HG03097 (cell line): ENCODE results near the gene GPR17.

Experiments used
- ATAC-seq: cut with Tn5 transposase; IDR thresholded peaks from one replicate; pipeline ENCODE4 v1.9.1; 2021; ENCODE audit not compliant: unreplicated experiment, low FRiP score

GPR17 gene, protein sequence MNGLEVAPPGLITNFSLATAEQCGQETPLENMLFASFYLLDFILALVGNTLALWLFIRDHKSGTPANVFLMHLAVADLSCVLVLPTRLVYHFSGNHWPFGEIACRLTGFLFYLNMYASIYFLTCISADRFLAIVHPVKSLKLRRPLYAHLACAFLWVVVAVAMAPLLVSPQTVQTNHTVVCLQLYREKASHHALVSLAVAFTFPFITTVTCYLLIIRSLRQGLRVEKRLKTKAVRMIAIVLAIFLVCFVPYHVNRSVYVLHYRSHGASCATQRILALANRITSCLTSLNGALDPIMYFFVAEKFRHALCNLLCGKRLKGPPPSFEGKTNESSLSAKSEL

GRCh38 chr2:127645395-127646291 lies at the start of gene GPR17:
Gene GPR17 (plus strand): TSS chr2:127646153. CDS start chr2:127650736, 4,583 bp downstream.
- no peak for ATAC-seq

GRCh38 chr2:127596311-127597045 lies 49.5 kb upstream of the GPR17 start:
- ATAC-seq, result no peak

DNA sequence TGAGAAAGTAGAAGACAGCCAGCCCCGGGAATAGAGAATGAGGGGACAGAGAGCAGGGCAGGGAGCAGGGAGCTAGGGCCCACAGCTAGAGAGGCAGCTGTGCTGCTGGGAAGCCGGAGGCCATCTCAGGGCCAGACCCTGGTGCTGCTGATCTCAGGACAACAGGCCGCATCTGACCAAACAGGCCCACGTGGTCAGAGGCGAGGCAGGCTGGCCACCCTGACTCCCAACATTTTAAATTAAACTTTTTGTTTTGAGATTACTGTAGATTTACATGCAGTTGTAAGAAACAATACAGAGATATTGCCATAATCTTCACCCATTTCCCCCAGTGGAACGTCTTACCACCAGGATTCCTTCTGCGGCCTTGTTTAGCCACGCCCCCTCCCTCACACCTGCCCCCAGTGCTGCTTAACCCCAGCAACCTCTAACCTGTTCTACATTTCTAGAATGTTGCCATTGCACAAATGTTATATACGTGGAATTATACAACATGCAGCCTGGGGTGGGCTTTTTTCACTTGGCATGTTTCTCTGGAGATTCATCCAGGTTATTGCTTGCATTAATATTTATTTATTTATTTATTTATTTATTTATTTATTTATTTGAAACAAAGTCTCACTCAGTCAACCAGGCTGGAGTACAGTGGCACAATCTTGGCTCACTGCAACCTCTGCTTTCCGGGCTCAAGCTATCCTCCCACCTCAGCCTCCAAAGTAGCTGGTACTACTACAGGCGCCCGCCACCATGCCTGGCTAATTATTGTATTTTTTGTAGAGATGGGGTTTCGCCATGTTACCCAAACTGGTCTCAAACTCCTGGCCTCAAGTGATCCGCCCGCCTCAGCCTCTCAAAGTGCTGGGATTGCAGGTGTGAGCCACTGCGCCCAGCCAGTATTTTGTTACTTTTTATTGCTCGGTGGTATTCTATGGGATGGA lies 48.6 kb upstream of the GPR17 start:
- ATAC-seq, result no peak

DNA sequence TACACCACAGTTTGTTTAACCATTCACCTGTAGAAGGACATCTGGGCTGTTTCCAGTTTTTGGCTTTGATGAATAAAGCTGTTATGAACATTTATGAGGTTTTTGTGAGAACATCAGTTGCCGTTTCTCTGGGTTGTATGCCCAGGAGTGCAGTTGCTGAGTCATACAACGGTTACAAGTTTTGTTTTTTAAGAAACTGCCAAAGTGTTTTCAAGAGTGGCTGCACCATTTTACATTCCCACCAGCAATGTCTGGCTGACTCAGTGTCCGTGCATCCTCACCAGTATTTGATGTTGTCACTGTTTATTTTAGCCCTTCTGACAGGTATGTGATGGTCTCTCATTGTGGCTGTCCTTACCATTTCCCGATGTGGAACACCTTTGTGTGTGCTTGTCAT lies 48.0 kb upstream of the GPR17 start:
- no peak for ATAC-seq

DNA sequence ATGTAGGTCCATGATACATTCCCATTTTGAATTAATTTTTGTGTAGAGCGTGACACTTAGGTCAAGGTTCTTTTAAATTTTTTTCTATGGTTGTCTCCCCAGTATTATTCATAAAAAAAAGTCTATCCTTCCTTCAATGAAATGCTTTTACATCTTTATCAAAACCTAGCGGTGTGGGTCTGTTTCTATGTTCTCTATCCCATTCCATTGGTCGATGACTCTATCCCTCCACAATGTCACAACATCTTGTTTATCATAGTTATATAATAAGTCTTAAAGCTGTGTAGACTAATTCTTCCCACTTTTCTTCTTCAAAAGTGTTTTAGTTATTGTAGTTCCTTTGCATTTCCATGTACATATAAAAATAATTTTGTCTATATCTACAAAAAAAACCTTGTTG lies 47.2 kb upstream of the GPR17 start:
- no peak for ATAC-seq

DNA sequence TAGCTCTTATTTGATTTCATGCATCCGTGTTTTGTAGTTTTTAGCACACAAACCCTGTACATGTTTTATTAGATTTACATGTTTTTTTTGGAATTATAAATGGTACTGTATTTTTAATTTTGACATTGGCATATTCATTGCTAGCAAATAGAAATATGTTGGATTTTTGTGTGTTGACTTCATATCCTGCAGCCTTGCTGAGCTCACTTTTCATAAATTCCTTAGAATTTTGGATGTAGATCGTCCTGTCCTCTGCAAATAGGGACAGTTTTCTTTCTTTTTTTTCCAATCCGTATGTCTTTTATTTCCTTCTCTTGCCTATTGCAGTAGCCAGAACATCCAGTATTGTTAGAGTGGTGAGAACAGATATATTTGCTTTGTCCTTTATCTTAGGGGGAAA lies 46.7 kb upstream of the GPR17 start:
- no peak for ATAC-seq

- no peak for ATAC-seq
Measured at GRCh38 chr2:127604986-127605385, 41.0 kb upstream of the GPR17 start.

- no peak for ATAC-seq
Measured at GRCh38 chr2:127605691-127606263, 40.2 kb upstream of the GPR17 start.

DNA sequence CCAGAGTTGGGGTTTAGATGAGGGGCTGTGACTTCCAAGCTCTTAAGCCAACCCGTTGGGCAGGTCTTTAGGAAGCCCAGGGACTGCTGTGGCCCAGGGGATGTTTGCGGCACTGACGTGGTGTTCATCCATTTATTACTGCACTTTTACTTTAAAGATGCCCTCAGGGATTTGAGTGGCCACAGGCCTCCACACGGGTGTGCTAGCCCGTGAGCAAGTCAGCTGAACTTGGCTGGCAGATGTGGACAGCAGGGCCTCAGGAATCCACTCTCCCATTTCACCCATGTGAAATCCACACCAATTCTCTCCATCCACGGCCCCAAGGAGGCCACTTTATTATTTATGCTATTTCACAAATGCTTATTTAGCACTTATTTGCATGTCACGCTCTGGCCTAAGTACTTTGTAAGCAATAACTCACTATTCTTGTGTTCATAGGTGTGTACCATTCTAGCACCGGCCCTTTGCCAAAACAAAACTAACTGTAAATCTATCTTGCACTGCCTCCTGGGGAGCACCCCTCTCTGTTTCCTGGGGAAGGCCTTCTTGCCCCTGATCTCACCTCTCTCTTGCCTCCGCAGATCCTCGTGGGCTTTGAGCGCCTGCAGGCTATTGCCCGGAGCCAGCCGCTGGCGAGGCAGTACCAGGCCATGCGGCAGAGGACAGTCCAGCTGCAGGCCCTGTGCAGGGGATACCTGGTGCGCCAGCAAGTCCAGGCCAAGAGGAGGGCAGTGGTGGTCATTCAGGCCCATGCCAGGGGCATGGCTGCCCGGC lies 39.1 kb upstream of the GPR17 start:
- no peak for ATAC-seq

GRCh38 chr2:127607399-127607908 lies 38.5 kb upstream of the GPR17 start:
- no peak for ATAC-seq

GRCh38 chr2:127608061-127609030 lies 37.6 kb upstream of the GPR17 start:
- no peak for ATAC-seq

DNA sequence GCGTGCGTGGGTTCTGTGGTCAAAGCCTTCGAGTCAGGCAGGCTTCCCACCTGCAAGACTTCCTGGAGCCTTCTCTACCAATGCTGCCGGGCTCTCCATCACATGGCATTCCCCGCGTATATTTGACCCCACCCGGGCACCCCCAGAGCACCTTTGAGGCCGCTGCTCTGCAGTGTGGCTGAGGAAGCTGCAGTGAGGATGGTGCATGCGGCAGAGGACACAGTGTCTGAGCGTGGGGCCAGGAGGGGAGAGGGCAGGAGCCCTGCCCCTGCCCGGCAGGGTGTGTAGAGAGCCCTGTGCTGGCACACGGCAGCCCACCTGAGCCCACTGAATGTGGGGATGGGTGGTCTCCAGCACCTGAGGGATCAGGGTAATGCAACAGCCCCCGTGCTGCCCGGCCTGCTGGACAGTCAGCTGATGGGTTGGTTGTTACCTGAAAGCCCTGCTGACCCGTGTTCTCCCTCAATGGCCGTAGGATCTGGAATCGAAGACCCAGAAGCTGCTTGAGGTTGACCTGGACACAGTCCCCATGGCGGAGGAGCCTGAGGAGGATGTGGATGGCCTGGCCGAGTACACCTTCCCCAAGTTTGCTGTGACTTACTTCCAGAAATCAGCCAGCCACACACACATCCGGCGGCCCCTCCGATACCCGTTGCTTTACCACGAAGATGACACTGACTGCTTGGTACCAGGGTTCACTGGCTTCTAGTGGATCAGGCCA lies 36.8 kb upstream of the GPR17 start:
- ATAC-seq, result no peak

DNA sequence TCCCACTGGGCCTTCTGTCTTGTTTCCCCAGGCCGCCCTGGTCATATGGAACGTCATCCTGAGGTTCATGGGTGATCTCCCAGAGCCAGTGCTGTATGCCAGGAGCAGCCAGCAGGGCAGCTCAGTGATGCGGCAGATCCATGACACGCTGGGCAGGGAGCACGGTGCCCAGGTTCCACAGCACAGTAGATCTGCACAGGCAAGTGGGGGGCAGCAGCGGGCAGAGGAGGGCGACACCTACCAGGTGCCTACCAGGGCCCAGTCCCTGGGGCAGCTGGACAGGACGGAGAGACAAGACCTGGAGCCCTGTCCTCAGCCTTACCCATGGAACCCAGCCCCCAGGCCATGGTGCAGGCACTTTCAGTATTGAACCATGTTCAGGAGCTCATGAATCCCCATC lies 36.1 kb upstream of the GPR17 start:
- ATAC-seq, result no peak

DNA sequence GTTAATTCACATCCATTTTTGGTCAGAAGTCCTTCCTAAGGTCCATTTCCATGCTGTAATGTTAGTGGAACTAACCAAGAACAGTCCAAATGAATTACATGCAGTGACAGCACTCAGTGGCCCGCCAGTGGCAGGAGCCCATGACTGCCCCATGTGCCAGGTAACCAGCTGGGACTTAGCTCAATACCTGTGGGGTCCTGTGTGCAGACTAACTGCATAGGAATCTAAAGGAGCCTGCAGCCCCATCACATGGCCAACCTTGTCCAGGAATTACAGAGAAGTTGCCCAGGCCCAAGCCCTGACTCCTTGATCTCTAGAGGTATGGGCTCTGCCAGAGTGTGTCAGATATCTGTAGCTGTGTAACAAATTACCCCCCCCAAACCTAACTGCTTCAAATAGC lies 35.4 kb upstream of the GPR17 start:
- ATAC-seq, result no peak

DNA sequence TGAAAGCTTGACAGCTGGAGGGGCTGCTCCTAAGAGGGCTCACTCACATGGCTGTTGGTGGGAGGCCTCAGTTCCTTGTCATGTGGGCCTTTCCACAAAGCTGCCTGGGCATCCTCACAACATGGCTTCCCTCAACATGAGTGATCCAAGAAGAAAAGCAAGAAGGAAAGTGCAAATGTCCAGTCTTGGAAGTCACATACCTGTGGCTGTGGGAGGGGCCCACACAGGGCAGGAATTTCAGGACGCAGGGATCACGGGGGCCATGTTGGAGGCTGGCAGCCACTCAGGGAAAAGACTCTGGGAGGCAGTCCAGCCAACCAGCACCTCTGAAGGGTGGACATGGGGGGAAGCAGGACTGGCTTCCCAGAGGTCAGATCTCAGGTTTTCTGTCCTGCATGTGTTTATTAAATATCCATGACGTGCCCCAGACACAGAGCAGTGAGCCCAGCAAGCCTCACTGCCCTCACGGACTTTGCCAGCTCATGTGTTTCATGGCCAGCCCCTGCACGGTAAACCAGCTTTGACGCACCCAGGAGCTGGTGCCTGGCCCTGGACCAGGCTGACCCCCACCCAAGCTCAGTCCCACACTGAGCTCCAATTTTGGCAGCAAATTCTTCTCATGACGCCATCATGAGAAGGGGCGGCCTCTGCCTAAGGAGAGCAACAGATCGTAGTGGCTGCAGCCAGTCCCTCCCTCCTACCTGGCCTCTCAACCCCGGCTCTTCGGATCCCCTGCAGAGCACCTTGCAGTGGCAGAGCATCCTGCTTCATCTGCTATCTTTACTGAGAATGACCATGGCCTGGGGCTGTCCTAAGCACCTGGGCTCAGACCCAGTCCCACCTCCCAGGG lies 34.7 kb upstream of the GPR17 start:
- ATAC-seq, result no peak
